Stimulated activated memory B cell treated with anti-CD40 and anti-IgM and Interleukin-4, amounts not matched to agents 10 μg/mL and 1 μg/mL and 100 μg/mL, for 72 hours (primary cell): Measurements from ENCODE around the gene CCSER1.
A peak's percentile ranks its signal among the peaks of the same experiment; 100 is the strongest.

ENCODE experiments used
- ATAC-seq: fragments of 150-1000 bp; cut with Tn5 transposase; 2 replicates; pipeline ENCODE4 v1.10.0; 2021
- H3K27ac Mint-ChIP-seq: one replicate; pipeline ENCODE4 v1.8.0; 2022; ENCODE audit warnings: mild to moderate bottlenecking, mixed read lengths
- H3K27me3 Mint-ChIP-seq: one replicate; pipeline ENCODE4 v1.8.0; 2022; ENCODE audit warnings: mixed read lengths
- H3K36me3 Mint-ChIP-seq: one replicate; pipeline ENCODE4 v1.8.0; 2022; ENCODE audit warnings: mixed read lengths
- H3K4me1 Mint-ChIP-seq: one replicate; pipeline ENCODE4 v1.8.0; 2022; ENCODE audit warnings: mixed read lengths
- H3K4me3 Mint-ChIP-seq: one replicate; pipeline ENCODE4 v1.8.0; 2022; ENCODE audit warnings: mild to moderate bottlenecking, moderate library complexity, mixed read lengths
- H3K9me3 Mint-ChIP-seq: one replicate; pipeline ENCODE4 v1.8.0; 2022; ENCODE audit warnings: mixed read lengths

Gene CCSER1

DNA sequence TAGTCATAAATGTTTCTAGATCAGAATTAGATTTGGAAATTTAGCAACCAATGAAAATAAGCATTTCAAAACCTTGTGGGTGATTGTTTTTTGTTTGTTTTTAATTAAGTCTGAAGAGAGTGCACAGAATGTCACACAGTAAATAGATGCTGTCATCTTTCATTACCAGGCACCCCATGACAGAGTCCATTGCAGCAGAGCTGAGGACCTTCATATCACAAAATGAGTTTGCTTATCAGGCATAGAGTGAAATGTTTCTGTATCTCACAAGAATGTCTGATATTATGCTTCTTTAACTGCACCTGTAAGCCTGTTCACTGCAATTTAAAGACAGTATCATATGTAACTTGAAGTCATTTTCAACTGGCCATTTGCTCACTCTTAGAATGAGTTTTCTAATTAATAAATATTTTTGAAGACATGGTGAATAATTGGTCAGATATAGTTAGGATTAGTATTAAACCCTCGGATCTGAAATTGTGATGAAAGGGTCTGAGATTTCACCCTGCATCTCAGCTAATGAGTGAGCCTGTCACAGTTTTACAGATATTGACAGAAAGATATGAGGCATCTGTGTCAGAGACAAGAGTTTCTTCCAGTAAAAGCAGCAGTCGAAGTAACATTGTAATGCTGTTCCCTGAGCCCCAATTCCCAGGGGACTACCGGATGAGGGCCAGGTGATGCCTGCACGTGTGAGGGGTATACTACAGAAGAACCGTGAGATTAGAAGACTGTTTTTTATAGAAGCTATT is 416.4 kb downstream of the CCSER1 start:
- ATAC-seq: peak; percentile 16
- Mint-ChIP-seq H3K27me3 (no peaks in the 10 kb centered on the region), H3K4me3 (no peak overlapping the region), H3K36me3 (no peaks in the 10 kb centered on the region), H3K9me3 (no peaks in the 10 kb centered on the region), H3K27ac (no peak overlapping the region), H3K4me1 (peaks cover 12% of the 10 kb centered on the region)

DNA sequence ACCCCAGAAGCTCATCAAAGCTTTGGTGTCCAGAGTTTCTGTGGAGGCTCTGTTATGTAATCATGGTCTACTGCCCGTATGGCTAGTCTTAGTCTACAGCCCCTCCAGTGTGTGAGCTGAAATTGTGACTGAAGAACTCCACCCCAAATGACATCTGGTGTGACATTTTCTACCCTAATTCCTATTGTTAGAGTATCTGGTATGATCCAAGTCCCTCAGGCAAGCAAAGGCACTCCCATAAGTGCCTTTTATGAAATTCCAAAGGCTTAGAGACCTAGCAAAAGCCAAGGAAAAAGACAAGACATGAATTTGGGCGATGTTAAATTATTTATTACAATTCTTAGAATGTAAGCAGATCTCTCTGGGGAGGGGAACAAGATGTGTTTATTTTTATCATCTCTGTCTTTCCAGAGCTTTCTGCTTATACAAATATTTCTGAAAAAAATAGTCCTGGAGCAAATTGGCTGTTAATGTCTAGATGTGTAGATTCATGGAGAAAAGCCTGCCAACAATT is 417.4 kb downstream of the CCSER1 start:
- H3K27me3 Mint-ChIP-seq: no peaks in the 10 kb centered on the region
- no peaks in the 10 kb centered on the region for H3K9me3 Mint-ChIP-seq
- no peak for ATAC-seq
- H3K27ac Mint-ChIP-seq: no peak overlapping the region
- no peak overlapping the region for H3K4me3 Mint-ChIP-seq
- H3K36me3 Mint-ChIP-seq: no peaks in the 10 kb centered on the region
- peaks cover 12% of the 10 kb centered on the region for H3K4me1 Mint-ChIP-seq

DNA sequence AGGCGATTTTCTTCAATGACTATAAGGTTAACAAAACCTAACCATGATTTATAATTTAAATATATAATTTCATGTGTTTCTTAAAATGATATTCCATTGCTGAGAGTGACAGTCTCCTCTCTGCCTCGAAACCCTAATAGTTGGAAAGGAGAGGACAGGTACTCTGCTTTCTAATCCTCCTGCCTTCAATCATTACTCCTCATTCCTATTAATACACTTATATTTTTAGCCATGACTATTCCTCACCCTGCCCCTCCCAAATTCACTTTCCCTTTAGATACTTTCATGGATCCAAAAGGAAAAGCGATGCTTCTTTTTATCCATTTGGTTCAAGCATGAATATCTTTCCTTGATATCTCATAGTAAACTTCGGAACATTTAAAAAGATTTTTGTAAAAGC is 418.2 kb downstream of the CCSER1 start:
- peaks cover 12% of the 10 kb centered on the region for H3K4me1 Mint-ChIP-seq
- no peaks in the 10 kb centered on the region for H3K36me3 Mint-ChIP-seq
- no peaks in the 10 kb centered on the region for H3K9me3 Mint-ChIP-seq
- no peak overlapping the region for H3K27ac Mint-ChIP-seq
- ATAC-seq: no peak
- no peak overlapping the region for H3K4me3 Mint-ChIP-seq
- no peaks in the 10 kb centered on the region for H3K27me3 Mint-ChIP-seq

DNA sequence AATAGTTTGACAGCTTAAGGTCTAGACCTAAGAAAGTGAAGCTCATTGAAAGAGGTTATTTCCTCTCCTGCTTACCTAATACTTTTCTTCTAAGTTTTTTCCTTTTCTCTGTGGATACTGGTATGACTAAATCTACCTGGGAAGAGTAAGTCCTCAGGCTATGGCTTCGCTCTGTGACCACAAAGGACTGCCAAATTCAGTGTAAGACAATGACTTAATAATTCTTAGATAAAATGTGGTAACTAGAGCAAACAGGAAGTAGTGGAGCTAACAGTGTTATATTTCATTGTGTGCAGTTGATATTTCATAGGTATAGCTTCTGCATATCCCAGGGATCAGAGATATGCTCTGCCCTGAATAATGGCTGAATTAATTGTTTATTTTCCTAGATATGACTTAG is 418.9 kb downstream of the CCSER1 start:
- H3K9me3 Mint-ChIP-seq: no peaks in the 10 kb centered on the region
- no peak overlapping the region for H3K4me3 Mint-ChIP-seq
- H3K27me3 Mint-ChIP-seq: no peaks in the 10 kb centered on the region
- peaks cover 12% of the 10 kb centered on the region for H3K4me1 Mint-ChIP-seq
- ATAC-seq: no peak
- H3K27ac Mint-ChIP-seq: no peak overlapping the region
- no peaks in the 10 kb centered on the region for H3K36me3 Mint-ChIP-seq

DNA sequence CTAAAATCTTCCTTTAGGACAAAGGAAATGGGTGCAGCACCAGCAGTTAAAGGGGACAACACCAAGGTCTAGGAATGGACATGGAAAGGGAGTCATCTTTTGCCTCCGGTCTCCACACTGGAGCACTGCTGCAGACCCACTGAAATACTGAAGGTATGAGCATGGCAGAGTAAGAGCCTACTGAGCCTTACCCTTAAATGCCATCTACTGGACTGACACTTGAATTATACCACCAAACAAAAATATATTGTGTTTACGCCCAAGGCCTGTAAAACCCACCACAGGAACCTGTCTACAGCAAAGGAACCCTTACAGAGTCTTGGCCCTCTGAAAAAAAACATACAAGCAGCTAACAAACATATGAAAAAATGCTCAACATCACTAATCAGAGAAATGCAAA is 443.4 kb downstream of the CCSER1 start:
- Mint-ChIP-seq H3K27me3 (no peaks in the 10 kb centered on the region), H3K36me3 (peaks cover 17% of the 10 kb centered on the region), H3K4me3 (no peak overlapping the region), H3K9me3 (peaks cover 2% of the 10 kb centered on the region), H3K27ac (no peak overlapping the region), H3K4me1 (peaks cover 9% of the 10 kb centered on the region)
- no peak for ATAC-seq

DNA sequence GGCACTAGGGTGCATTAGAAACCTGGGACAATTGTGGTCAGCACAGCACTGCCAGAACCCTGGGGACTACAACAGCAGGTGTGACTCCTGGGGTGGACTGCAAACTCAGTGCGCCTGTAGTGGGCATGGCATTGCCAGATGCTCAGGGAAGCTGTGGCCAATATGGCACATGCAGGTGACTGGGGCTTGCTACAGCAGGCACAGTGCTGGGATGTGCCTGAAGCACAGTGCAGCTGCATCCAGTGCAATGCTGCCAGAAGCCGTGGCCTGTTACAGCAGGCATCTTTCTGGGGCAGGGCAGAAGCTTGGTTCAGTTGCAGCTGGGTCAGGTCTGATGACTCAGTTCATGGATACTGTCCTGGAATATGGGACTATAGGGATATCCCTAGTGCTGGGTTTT is 445.8 kb downstream of the CCSER1 start:
- H3K27me3 Mint-ChIP-seq: no peaks in the 10 kb centered on the region
- peaks cover 2% of the 10 kb centered on the region for H3K9me3 Mint-ChIP-seq
- peaks cover 9% of the 10 kb centered on the region for H3K4me1 Mint-ChIP-seq
- no peak overlapping the region for H3K27ac Mint-ChIP-seq
- no peak overlapping the region for H3K4me3 Mint-ChIP-seq
- ATAC-seq: no peak
- H3K36me3 Mint-ChIP-seq: peaks cover 20% of the 10 kb centered on the region

DNA sequence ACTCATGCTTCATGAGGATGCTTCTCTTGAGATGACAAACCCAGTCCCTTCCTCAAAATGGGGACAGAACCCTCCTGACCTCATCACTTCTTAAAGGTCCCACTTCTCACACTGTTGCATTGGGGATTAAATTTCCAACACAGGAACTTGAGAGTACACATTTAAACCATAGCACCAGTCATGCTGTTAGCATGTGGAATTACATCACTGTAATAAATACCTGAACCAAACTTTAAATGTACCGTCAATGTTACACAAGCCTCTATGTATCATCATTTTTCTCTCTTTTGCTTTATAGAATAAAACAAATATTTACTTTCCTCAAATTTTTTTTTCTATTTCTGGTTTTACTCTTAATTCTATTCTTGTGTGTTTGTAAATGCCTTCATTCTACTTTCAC is 448.2 kb downstream of the CCSER1 start:
- Mint-ChIP-seq H3K9me3 (peaks cover 2% of the 10 kb centered on the region), H3K27ac (no peak overlapping the region), H3K4me1 (no peaks in the 10 kb centered on the region), H3K4me3 (no peak overlapping the region), H3K36me3 (peaks cover 20% of the 10 kb centered on the region), H3K27me3 (no peaks in the 10 kb centered on the region)
- ATAC-seq: no peak

DNA sequence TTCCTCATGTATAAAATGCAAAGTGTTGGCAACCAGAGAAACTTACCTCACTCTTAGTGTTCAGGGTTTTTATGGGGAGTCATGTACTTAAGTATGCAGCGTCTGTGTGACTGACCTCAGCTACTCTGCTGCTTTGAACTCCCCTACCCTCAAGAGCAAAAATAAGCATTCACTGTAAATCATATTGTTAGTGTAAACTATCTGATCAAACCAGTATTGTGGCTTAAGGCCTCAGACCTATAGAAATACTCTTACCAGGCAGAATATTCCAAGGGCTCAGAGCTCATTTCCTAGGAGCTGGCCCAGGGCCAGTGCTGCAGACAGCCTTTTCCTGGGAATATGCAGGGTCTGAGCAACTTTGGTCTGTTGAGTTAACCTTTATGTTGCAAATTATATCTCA is 453.1 kb downstream of the CCSER1 start:
- Mint-ChIP-seq H3K9me3 (no peaks in the 10 kb centered on the region), H3K36me3 (peaks cover 11% of the 10 kb centered on the region), H3K4me1 (no peaks in the 10 kb centered on the region), H3K27me3 (no peaks in the 10 kb centered on the region), H3K4me3 (no peak overlapping the region), H3K27ac (no peak overlapping the region)
- no peak for ATAC-seq

DNA sequence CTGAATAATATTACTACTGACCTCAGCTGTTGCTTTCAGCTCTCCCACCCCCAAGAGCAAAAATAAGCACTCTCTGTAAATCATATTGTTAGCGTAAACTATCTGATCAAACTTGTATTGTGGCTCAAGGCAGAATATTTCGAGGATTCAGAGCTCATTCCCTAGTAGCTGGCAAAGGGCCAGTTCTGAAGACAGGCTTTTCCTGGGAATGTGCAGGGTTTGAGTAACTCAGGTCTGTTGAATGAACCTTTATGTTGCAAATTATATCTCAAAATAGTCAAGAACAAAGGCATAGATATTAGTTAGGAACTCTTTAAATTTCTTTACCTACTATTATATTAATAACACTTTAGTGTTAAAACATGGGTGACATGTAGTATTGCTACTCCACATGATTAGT is 454.9 kb downstream of the CCSER1 start:
- Mint-ChIP-seq H3K27me3 (no peaks in the 10 kb centered on the region), H3K36me3 (no peaks in the 10 kb centered on the region), H3K27ac (no peak overlapping the region), H3K4me3 (no peak overlapping the region), H3K9me3 (no peaks in the 10 kb centered on the region), H3K4me1 (no peaks in the 10 kb centered on the region)
- no peak for ATAC-seq

DNA sequence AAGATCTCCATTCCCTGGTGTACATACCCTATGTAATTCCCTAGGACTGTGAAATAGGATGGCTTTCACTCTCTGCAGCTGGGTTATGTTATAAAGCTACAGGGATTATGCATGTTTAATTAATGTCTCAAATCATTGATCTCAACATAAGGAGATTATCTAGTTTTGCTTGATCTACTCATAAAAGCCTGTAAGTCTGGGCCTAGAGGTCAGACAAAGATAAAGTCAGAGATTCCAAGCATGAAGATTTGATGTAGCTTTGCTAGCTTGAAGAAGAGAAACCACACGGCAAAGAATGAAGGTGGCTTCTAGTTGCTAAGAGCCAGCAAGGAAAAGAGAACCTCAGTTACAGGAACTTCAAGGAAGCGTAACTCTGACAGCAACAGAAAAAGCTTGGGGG is 456.9 kb downstream of the CCSER1 start:
- no peak for ATAC-seq
- Mint-ChIP-seq H3K9me3 (peaks cover 3% of the 10 kb centered on the region), H3K27me3 (no peaks in the 10 kb centered on the region), H3K27ac (no peak overlapping the region), H3K36me3 (peaks cover 9% of the 10 kb centered on the region), H3K4me1 (no peaks in the 10 kb centered on the region), H3K4me3 (no peak overlapping the region)

DNA sequence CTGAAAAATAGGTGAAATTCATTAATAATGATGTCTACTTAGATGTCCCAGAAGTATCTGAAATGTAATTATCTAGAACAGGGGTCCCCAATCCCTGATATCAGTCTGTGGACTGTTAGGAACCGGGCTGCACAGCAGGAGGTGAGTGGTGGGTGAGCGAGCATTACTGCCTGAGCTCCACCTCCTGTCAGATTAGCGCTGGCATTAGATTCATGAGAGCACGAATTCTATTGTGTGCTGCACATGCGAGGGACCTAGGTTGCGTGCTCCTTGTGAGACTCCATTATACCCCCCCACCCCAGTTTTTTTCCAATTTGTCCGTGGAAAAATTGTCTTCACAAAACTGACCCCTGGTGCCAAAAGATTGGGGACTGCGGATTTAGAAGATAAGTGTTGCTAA is 458.8 kb downstream of the CCSER1 start:
- Mint-ChIP-seq H3K4me3 (no peak overlapping the region), H3K27ac (no peak overlapping the region), H3K36me3 (peaks cover 14% of the 10 kb centered on the region), H3K27me3 (no peaks in the 10 kb centered on the region), H3K4me1 (peaks cover 4% of the 10 kb centered on the region), H3K9me3 (peaks cover 4% of the 10 kb centered on the region)
- ATAC-seq: no peak

DNA sequence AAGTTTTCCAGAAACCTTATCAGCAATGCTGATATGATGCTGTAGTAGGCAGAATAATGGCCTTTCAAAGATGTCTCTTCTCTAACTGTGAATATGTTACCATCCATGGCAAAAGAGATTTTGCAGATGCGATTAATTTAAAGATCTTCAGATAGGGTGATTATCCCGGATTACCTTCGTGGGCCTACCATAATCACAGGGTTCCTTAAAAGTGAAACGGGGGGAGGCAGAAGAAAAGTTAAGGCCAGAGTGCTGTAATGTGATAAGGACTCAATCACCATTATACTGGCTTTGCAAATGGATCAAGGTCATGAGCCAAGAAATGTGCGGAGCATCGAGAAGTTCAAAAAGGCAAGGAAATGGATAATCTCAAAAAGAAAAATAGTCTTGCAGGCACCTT is 459.6 kb downstream of the CCSER1 start:
- H3K27ac Mint-ChIP-seq: no peak overlapping the region
- H3K9me3 Mint-ChIP-seq: peaks cover 7% of the 10 kb centered on the region
- no peaks in the 10 kb centered on the region for H3K27me3 Mint-ChIP-seq
- peaks cover 21% of the 10 kb centered on the region for H3K36me3 Mint-ChIP-seq
- ATAC-seq: no peak
- peaks cover 7% of the 10 kb centered on the region for H3K4me1 Mint-ChIP-seq
- H3K4me3 Mint-ChIP-seq: no peak overlapping the region

DNA sequence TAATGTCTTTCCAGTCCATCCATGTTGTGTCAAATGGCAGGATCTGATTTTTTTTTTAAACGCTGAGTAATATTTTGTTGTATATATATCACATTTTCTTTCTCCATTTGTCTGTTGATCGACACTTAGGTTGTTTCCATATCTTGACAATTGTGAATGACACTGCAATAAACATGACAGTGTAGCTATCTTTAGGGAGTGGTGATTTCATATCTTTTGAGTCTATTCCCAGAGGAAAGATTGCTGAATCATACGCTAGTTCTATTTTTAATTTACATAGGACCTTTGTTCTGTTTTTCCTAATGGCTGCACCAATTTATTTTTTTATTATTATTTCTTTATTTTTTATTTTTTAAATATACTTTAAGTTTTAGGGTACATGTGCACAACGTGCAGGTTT is 470.7 kb downstream of the CCSER1 start:
- Mint-ChIP-seq H3K9me3 (peaks cover 5% of the 10 kb centered on the region), H3K4me1 (no peaks in the 10 kb centered on the region), H3K27ac (no peak overlapping the region), H3K4me3 (no peak overlapping the region), H3K27me3 (no peaks in the 10 kb centered on the region), H3K36me3 (peaks cover 13% of the 10 kb centered on the region)
- no peak for ATAC-seq

DNA sequence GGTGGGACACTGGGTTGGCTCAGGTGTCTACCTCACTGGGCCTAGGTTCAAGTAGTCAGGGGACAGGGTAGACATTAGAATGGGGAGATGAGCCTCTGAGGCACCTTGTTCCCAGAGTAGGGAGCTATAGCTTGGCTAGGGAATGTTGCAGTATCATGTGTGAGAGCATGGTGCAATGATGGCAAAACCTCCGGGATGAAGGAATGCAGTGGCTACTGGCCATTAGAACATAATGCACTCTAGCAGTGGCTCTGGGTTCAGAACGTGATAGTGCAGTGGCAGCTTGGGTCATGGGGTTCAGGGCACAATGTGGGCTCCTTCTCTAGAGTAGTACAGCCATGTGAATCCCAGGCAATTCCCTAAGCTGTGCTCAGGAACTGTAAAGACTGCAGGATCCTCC is 471.5 kb downstream of the CCSER1 start:
- H3K4me3 Mint-ChIP-seq: no peak overlapping the region
- no peaks in the 10 kb centered on the region for H3K4me1 Mint-ChIP-seq
- H3K9me3 Mint-ChIP-seq: peaks cover 5% of the 10 kb centered on the region
- no peak overlapping the region for H3K27ac Mint-ChIP-seq
- no peaks in the 10 kb centered on the region for H3K27me3 Mint-ChIP-seq
- no peak for ATAC-seq
- H3K36me3 Mint-ChIP-seq: peaks cover 19% of the 10 kb centered on the region

DNA sequence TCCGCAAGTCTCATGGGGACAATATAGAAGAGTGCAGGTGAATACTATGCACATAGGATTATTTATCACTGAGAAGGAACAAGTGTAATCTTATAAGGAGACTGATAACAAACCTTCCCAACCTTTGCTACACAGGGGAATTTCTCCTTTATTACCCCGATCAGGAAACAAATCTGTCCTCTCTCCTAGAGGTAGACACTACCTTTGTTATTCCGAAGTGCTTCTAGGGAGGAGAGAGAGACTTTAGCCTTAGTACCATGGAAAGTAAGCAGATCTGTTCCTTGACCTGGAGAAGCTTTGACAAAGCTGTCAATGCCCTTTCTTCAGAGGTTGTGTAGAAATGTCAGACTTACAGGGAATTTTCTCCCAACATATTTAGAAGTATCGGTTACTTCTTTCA is 475.5 kb downstream of the CCSER1 start:
- Mint-ChIP-seq H3K4me1 (no peaks in the 10 kb centered on the region), H3K27ac (no peak overlapping the region), H3K4me3 (no peak overlapping the region), H3K9me3 (peaks cover 5% of the 10 kb centered on the region), H3K27me3 (no peaks in the 10 kb centered on the region), H3K36me3 (peaks cover 22% of the 10 kb centered on the region)
- no peak for ATAC-seq

DNA sequence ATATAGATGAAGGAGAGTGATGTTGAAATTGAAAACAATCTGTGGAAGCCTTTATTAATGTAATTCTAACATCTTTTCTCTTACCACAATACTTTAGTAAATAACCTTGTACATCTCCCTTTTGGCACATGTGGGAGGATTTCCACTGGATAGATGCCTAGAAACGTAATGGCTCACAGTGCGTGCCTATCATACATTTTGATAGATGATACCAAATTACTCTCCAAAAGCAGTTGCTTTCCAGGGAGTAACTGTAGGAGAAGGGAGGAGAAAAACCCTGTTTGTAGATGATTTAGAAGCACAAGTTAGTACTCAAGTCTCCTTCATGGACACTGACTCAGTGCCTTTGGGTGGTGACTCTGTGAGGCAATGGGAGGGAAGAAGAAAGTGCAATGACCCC is 476.3 kb downstream of the CCSER1 start:
- Mint-ChIP-seq H3K36me3 (peaks cover 17% of the 10 kb centered on the region), H3K27me3 (no peaks in the 10 kb centered on the region), H3K9me3 (peaks cover 2% of the 10 kb centered on the region), H3K4me1 (no peaks in the 10 kb centered on the region), H3K4me3 (no peak overlapping the region), H3K27ac (no peak overlapping the region)
- ATAC-seq: no peak
